ENCODE data around the gene TMEM131L.
"Not testable (repeated sequence)": the region's sequence is repeated elsewhere in the genome, so short reads cannot be mapped to it uniquely, and the experiment has no call there.

The TMEM131L gene

DNA sequence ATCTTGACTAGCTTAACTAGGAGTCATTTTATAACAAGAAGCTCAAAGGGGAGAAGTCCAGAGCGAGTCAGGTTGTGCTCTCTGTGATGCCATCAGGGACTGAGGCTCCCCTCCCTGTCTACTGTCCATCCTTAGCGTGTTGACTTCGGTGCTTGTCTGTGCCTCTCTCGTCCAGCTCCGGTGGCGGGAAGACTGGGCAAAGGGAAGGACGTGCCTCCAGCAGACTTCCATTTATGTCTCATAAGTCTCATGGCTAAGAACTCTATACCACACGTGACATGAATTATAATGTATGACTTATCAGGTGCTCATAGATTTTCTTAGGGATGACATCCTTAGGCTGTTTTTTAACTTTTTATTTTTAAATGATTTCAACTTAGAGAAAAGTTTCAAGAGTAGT lies 125.3 kb downstream of the TMEM131L start:
- DNase-seq, result no peak

DNA sequence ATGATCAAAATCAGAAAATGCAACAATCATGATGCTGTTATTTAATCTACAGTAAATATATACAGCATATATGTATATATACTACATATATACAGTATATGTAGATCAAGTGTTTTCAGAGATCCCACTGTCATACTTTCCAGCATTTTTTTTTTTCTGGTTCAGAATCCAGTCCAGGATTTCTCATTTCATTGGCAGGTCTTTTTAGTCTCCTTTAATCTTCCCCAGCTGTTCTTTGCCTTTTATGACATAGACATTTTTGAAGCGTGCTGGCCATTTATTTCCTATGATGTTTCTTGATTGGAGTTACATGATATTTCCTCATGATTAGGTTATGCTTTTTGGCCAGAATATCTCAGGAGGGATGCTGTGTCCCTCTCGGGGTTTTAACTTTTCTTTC lies 125.9 kb downstream of the TMEM131L start:
- DNase-seq, result no peak

DNA sequence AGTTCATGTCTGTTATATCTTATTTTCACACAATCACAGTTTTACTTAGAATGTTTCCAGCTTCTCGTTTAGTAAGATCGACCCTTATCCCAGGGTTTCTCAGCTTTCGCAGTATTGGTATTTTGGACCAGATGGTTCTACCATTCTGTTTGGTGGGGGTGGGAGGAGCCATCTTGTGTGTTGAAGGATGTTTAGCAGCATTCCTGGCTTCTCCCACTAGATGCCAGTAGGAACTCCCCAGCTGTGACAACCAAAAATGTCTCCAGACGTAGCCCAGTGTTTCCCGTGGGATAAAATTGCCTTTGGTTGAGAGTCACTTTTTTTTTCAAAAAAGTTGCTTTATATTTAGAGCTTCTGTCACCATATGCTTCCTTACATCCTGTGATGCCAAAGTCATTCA lies 127.0 kb downstream of the TMEM131L start:
- DNase-seq, result no peak

DNA sequence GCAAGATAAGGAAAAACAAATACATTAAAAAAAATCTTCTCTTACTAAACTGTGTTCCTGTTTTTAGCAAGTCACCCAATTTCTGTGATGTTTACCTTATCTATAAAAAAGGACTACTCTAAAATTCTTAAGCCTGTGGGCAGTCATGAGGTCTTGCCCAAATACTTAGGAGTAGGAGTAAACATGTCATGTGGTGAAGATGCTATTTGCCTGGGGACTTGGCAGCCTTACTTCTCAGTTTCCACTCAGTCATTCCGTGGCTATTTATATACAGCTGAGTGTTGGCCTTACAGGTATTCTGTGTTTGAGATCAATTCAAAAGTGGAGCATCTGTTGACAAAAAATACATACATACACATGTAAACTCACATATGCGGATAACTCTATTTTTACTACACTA lies 128.1 kb downstream of the TMEM131L start:
- no peak for DNase-seq

DNA sequence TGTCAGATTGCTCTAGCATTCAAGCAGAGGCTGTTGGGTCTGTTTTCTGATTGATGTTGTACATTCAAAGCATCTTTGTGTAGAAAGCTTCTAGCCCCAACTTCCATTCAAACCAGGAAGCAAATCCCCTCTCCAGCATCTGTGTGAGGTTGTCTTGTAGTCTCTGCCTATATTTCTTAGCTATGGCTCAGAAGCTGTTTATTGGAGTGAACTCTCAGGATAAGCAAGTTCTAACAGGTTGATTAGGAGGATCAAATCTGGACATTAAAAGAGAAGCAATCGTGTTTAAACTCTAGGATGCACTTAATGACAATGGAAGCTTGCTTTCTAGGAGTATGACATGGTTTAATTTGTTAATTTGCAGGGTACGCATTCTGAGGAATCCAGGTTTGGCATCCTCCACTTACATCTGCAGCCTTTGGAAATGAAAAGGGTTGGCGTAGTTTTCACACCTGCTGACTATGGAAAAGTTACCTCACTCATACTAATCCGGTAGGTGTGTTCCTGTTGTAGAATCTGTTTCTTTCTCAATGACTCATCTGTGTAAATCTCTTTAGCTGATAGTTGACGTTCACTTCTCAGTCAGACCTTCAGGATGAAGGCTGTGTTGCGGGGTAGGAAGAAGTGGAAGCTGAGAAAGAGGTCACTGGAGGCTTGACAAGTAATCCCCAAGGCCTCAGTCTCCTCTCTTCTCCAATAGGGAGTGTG lies 129.9 kb downstream of the TMEM131L start:
- DNase-seq, result no peak

DNA sequence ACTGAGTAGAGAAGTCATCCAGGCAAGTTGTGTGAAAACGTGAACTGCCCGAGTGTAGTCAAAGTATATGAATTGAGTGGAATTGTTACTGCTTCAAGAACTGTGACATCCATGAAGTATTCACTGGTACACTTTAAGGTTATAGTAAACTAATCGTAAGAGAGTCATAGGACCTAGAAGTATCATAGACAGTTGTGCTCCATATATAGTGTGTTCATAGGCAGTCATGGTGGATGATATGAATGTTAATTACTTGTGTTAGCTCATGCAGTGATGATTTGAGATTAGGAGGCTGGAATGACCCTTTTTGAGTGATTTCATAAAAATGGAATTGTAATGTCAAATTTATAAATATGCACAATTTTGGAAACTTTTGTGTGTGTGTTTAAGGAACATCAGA lies 136.6 kb downstream of the TMEM131L start:
- DNase-seq, result no peak

DNA sequence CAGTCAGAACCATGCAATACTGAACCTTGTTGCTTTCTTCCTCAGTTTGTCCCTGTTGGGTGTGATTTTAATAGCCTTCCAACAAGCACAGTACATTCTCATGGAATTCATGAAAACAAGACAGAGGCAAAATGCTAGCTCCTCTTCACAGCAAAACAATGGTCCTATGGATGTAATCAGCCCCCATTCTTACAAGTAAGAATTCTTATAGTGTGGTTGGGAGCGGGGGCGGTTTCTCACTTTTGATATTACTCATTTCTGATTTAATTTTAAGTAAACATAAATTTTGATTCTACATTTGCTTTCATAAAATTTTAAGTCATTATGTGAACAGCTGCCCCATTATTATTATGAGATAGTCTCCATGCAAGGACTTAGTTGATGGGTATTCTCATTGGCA lies 137.1 kb downstream of the TMEM131L start:
- DNase-seq, result no peak

DNA sequence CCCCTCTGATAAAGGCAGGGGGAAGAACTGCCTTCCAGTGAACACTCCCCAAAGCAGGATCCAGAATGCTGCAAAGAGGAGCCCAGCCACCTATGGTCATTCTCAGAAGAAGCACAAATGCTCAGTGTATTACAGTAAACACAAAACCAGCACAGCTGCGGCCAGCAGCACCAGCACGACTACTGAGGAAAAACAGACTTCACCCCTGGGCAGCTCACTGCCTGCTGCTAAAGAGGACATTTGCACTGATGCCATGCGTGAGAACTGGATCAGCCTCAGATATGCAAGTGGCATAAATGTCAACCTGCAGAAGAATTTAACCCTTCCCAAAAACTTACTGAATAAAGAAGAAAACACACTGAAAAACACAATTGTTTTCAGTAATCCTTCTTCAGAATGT lies 137.7 kb downstream of the TMEM131L start:
- no peak for DNase-seq

DNA sequence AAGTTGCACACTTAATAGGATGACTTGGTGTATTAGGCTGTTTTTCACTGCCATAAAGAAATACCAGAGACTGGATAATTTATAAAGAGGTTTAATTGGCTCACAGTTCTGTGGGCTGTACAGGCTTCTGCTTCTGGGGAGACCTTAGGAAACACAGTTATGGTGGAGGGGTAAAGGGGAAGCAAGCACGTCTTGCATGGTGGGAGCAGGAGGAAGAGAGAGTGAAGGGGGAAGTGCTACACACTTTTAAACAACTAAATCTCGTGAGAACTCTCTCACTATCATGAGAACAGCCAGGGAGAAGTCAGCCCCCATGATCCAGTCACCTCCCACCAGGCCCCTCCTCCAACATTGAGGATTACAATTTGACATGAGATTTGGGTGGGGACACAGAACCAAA lies 142.9 kb downstream of the TMEM131L start:
- not testable (repeated sequence) for DNase-seq

DNA sequence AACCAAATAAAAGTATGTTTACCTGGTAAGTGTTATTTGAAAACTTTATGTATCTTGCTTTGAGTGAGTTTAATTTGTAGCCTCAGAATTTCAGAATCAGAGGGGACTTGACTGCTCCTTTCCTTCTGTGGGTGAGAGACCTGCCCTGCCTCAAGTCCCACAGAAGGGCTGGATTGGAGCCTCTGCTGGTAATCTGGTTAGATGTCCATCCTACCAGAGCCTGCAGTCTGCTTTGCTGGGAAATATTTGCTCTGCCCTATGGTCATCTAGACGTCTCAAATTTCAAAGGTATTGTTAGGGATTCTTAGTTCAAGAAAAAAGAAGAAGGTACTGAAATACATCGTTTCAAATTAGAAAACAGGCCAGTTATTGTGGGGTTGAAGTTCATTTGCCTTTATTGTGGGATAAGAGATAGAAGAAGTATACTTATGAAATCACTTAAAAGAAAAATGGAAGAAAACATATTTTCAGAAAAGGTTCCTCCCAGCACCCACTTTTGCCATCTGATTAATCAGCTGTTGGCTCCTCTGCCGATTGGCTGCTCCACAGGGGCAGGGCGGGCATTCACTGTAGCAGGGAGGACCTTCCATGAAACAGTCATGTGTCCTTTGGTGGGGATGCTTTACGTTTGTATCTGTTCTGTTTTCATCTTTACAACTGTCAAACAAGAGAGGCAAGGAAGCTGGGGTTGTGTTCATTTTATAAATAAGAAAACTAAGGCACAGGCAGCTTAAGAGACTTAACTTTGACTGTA lies 144.6 kb downstream of the TMEM131L start:
- no peak for DNase-seq

DNA sequence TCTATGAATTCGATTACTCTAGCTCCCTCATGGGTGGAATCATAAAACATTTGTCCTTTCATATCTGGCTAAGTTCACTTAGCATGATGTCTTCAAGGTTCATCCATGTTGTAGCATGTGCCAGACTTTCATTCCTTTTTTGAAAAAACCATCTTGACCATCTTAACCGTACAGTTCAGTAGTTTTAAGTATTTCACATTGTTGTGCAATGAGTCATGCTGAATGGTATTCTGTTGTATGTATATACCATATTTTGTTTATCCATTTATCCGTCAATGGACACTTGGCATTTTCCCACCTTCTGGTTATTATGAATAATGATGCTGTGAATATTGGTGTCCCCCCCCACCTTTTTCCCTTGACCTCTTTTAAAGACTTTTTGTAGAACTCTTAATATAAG lies 145.5 kb downstream of the TMEM131L start:
- no peak for DNase-seq

DNA sequence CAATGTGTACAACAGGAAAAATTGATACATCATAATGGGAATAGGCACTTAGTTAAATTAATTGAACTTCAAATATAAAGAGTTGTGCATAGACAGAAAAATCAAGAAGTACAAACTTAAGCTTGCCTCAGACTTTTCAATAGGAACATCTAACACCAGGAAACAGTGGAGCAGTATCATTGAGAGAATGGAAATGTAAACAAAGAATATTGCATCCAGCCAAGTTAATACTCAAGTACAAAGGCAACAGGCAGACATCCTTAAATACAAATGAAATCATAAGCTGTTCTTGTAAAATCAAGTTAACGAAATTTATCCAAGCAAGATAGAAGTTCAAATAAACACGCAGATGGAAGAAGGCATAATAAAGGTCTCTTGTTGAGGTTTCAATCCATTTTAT lies 146.7 kb downstream of the TMEM131L start:
- no peak for DNase-seq

DNA sequence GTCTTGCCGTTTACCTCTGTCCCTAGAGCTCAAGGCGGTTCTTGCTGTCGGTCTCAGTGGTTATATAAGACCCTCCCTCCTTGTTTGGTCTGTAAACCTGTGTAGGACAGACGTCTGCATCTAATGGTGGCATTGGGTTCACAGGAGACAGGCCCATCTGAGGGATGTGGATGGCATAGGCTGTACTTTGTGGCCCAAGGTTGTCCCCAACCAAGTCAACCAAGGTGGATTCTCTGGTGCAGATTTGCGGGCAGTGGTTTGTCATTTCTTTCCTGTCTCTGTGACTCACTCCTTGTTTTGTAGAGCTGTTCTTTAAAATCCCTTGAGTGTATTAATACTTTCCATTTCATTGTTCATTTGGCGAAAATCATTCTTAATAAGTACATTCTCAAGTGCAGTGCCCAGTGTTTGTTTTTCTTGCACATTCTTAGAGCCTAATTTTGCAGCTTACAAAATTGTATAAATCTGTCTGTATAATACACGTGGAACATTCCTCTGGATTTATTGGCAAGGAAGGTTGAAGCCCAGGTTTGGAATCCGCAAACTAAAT lies 149.9 kb downstream of the TMEM131L start:
- no peak for DNase-seq

DNA sequence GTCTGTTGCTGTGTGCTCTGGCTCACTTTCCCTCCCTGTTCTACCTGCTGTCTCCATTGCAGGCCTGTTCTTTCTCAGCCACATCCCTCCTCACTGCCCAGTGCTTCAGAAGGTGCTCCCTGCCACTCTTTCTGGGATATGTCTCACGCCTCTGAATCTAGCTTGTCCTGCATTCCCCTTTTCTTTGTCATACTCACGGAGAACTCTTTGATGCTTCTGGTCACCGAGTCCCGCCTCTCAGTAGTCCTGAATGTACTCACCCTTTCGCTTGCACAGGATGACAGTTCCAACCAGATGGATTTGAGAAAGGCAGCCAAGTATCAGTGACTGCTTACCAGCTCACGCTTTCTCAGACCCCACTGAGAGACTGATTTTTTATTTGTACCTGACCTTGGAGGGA lies 152.7 kb downstream of the TMEM131L start:
- DNase-seq, result no peak

DNA sequence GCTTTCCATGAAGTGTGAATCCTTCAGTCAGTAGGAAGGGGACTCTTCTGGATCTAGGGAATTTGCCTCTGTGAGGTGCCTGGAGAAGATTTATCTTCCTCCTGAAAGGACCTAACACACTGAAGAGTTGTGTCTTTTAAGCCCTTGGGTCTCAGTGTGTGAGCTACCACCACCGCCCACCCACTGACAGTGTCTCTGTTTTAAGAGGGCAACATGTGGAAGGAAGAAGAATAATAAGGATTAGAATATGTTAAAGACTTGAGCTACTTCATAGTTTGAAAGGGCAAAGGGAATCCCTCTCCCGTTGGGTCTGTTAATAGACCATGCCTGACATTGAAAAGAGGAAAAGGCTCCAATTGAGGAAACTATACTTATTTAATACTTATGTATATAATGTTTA lies 153.7 kb downstream of the TMEM131L start:
- DNase-seq, result no peak

DNA sequence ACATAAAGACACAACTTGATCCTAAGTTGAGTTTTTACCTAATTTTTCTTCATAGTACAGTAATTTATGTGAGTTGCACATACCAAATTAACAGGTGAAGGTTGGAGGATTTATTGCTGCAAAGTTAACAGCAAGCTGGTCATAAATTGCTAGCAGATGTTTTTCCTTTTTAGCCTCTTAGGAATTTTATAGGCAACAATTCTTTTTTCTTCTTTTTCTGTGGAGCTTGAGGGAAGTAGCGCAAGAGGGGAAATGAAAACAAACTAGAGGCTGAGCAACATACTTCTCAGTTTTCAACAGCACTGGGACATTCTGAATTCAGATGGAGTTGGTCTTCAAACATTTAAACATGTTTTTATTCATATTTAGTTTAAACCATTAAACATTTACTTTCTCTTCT lies 154.2 kb downstream of the TMEM131L start:
- DNase-seq, result no peak

DNA sequence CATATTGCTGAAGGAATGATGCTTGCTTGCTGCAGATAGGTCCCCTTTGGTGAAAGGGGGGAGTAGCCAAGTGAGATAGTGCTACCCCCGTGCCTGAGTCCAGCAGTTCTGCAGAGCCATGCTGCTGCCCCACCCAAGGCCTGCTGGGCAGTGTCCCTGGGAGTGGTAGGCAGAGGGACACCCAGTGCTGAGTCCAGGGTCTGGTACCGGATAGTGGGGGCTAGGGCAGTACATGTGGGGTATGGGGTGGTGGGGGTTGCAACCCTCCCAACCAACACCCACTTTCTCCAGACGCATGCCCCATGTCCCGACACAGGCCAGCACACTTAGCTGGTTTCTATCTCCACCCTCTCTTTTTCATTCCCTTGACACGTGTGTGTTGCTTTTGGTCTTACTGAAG lies 155.9 kb downstream of the TMEM131L start:
- DNase-seq, result no peak

DNA sequence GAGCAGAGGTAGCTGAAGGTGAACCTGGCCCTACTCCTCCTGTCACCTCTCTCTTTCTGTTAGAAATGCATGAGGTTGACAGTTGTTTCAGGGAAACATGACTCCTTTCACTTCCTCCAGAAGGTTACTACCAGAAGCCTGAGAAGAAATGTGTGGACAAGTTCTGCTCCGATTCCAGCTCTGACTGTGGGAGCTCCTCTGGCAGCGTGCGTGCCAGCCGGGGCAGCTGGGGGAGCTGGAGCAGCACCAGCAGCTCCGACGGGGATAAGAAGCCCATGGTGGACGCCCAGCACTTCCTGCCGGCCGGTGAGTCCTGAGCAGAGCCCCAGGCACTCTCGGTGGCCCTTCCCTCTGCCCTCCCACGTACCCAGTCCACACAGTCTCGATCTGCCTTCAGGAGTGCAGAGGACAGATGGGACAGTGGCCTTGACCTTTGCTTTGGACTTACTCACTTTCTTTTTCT lies 156.6 kb downstream of the TMEM131L start:
- no peak for DNase-seq

DNA sequence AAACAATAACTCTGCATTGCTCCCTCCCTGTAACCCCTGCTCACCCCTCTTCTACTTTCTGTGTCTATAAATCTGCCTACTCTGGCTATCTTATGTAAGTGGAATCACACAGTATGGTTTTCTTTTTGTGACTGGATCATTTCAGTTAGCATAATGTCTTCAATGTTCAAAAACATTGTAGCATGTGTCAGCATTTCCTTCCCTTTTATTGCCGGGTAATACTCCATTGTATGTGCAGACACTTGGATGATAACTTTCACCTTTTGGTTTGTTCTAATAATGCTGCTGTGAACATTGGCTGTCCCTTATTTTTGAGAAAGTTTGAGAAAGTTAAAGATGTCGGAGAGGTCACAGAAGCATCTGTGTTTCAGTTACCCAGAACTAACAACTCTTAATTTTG lies 157.3 kb downstream of the TMEM131L start:
- no peak for DNase-seq

DNA sequence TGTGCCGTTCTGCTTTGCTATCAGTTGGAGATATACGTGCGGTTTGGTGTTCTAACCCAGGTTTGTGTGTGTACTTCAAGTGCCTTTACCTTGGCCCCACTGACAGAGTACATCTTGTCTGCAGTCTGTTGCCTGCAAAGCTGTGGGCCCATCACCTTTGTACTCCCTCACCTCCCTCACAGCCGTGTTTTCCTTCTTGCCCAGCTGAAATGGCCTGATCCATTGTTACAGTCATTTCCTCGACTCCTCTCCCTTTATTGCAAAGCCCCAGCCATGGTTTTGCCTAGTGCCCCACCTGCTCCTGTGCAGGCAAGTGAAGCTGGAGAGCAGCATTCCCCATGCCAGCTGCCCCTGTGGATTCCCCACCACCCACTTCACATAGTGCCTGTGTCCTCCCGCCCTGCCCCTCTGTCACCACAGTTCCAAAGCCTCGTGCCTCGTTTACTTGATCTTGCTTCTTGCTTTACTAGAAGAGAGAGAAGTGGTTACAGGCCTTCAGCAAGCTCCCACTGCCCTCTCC lies 162.7 kb downstream of the TMEM131L start:
- no peak for DNase-seq

DNA sequence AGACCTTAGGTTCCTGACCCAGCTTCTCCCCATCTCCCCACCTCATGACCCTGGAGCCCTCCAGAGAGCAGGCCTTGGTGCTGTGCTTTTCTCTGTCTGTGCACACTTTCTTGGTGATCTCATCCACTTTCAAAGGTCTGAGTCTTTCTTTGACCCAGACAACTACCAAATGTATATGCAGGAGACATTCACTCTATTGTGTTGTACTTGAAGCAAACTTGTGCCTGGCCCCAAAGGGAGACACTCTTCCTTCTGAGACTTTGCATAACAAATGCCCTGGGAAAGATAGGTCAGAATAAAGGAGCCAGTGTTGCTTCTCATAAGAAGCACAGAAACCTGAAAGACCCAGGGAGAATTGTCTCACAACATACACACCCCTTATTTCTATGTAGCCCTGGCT lies 163.6 kb downstream of the TMEM131L start:
- no peak for DNase-seq

DNA sequence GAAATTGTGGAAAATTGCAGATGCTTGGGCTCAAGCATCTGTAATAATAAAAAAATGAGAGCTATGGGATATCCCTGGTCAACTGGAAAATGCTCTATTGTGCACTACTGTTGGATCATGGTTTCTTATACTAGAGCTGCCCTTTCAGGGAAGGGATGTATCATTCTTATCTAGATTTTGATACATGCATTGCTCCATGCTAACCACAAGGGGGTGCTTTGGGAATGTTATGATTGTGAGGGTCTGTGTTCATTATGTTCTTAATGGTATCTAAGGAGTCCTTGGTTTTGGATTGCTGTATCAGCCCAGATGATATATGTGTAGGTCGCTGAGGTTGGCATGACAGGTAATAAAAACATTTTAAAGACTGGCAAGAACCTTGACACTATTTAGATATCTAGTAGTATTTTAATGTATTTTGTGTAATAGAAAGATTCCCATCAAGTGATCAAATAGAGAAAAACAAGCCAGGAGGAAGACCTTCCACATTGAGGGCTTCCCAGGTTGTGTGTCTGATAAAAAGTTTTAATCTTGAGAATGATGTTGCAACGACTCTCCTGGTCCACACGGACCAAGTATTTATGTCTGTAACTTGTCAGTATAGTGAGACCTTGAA lies 168.7 kb downstream of the TMEM131L start:
- DNase-seq, result peak; percentile 18

DNA sequence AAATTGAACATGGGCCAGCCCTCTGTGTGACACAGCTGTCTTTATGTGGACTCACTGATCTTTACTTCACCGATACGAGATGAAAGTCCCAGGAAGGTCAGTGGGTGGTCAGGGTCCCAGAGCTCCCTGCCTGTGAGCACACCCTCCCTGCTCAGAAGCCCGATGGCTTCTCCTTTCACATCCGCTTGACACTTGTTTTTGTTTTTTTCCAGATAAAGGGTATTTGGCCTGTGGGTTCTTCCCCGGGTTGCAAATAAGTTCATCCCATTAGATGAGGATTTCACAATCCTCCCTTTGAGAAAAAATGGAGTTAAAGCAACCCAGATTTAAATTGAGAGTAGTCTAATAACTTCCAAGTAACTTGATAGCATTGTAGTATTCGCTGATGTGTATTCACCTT lies 169.7 kb downstream of the TMEM131L start:
- no peak for DNase-seq

DNA sequence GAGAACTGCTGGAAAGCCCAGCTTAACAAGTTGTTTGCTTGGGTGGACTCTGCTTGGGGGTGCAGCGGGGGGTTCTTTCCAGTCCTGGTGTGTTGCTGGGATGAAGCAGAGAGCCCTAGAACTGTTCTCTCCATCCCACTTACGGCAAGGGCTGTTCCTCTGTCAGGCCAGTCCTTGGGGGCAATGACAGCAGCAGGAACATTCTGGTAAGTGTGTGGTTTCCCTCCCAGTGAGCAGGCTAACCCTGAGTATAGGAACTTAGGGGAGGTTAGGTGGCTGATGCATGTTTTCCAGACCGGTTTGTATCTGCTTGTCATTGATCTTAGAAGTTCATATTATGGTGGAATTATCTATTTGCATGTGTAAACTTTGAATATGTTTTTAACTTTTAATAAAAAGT lies 171.0 kb downstream of the TMEM131L start:
- DNase-seq, result no peak
